PC-3 (cell line): ENCODE data around the gene TMC1. TPM values are rescaled to one million over a fixed set of nuclear protein-coding genes. Genes with fewer than 3 reads are reported as not detected.

ENCODE experiments used
- ATAC-seq: fragments of 200-7000 bp; cut with Tn5 transposase; 2 replicates; pipeline ENCODE4 v1.9.1; 2020; ENCODE audit warnings: mild to moderate bottlenecking, moderate library complexity
- BruUV-seq: library from RNA; stranded (reverse); fragments of 400-500 nt; replicated peaks from 2 replicates; lab custom pipeline; 2021; lab: Mats Ljungman, UMichigan
- CTCF ChIA-PET: fragments of 300-600 bp; sonication (Branson Sonifier 250); formaldehyde crosslinking; loops from one replicate; lab custom pipeline; 2022; ENCODE audit warnings: antibody characterized with exemption; lab: Charles Lee
- POLR2A ChIA-PET: fragments of 300-600 bp; sonication (Branson Sonifier 250); formaldehyde crosslinking; loops from one replicate; lab custom pipeline; 2022; ENCODE audit warnings: antibody characterized with exemption; ENCODE audit not compliant: unreplicated experiment; lab: Charles Lee
- DNase-seq: peaks from one replicate; pipeline ENCODE4 v3.0.0-alpha.2; 2015
- H2AFZ ChIP-seq: fragments of 300-600 bp; sonication (generic); 2 replicates; pipeline ENCODE4 v1.6.0; 2016; ENCODE audit warnings: antibody characterized with exemption, low read length
- H3F3A ChIP-seq: fragments of 300-600 bp; sonication (generic); one replicate; pipeline ENCODE4 v1.6.0; 2017; ENCODE audit warnings: antibody characterized with exemption, low read length, control low read depth, mild to moderate bottlenecking; ENCODE audit not compliant: unreplicated experiment
- H3K27ac ChIP-seq: fragments of 300-600 bp; sonication (generic); 2 replicates; pipeline ENCODE4 v1.5.1; 2016; ENCODE audit warnings: mild to moderate bottlenecking, low read length
- H3K27me3 ChIP-seq: fragments of 300-600 bp; sonication (generic); 2 replicates; pipeline ENCODE4 v1.6.1; 2016; ENCODE audit warnings: low read length, mixed read lengths
- H3K36me3 ChIP-seq: fragments of 300-600 bp; sonication (generic); 2 replicates; pipeline ENCODE4 v1.6.1; 2016; ENCODE audit warnings: low read depth, mixed run types, low read length, mixed read lengths
- H3K4me1 ChIP-seq: fragments of 300-600 bp; sonication (generic); 2 replicates; pipeline ENCODE4 v1.5.1; 2016; ENCODE audit warnings: low read length; ENCODE audit not compliant: insufficient read depth
- H3K4me2 ChIP-seq: fragments of 300-600 bp; sonication (generic); 2 replicates; pipeline ENCODE4 v1.6.0; 2016; ENCODE audit warnings: low read length
- H3K4me3 ChIP-seq: fragments of 300-600 bp; sonication (generic); 2 replicates; pipeline ENCODE4 v1.5.1; 2016; ENCODE audit warnings: mild to moderate bottlenecking, low read length, mixed read lengths
- H3K79me2 ChIP-seq: fragments of 300-600 bp; sonication (generic); 2 replicates; pipeline ENCODE4 v1.6.1; 2017; ENCODE audit warnings: low read length, mixed read lengths
- H3K9ac ChIP-seq: fragments of 300-600 bp; sonication (generic); 2 replicates; pipeline ENCODE4 v1.6.0; 2016; ENCODE audit warnings: mild to moderate bottlenecking, low read length
- H3K9me2 ChIP-seq: fragments of 300-600 bp; sonication (generic); replicated peaks from 2 replicates; pipeline ENCODE4 v1.6.1; 2016; ENCODE audit warnings: mixed run types, low read length, mixed read lengths
- H3K9me3 ChIP-seq: fragments of 300-600 bp; sonication (generic); 2 replicates; pipeline ENCODE4 v1.6.1; 2016; ENCODE audit warnings: low read length, mixed read lengths
- H4K20me1 ChIP-seq: fragments of 300-600 bp; sonication (generic); 2 replicates; pipeline ENCODE4 v1.6.1; 2016; ENCODE audit warnings: low read length, mixed read lengths
- EZH2 ChIP-seq: fragments of 300-600 bp; sonication (generic); IDR thresholded peaks from one replicate; pipeline ENCODE4 v1.6.1; 2017; ENCODE audit warnings: antibody characterized with exemption, mild to moderate bottlenecking, low read length; ENCODE audit not compliant: unreplicated experiment
- EZH2phosphoT487 ChIP-seq: fragments of 300-600 bp; sonication (generic); IDR thresholded peaks from 2 replicates; pipeline ENCODE4 v1.6.1; 2018; ENCODE audit warnings: mild to moderate bottlenecking, antibody characterized with exemption, low read length, borderline replicate concordance
- intact Hi-C: fragments of 100-400 bp; cut with micrococcal nuclease; formaldehyde crosslinking; loops from 2 replicates; pipeline ENCODE4 v1.9.0; 2023
- total RNA-seq: library from RNA; depleted of rRNA; stranded (reverse); fragments of >200 nt; gene quantifications from 2 replicates; pipeline ENCODE4 v1.2.3, GENCODE V29; 2014
- TF ChIP-seq, protein P1 (sequence below): fragments of 300-600 bp; sonication (generic); conservative IDR thresholded peaks from 2 replicates; pipeline ENCODE4 v1.5.1; 2017; ENCODE audit warnings: antibody characterized with exemption, low read depth, mild to moderate bottlenecking, low read length

Gene TMC1
- total RNA-seq, 1 experiment from 2014 or later = 0.15 TPM

DNA sequence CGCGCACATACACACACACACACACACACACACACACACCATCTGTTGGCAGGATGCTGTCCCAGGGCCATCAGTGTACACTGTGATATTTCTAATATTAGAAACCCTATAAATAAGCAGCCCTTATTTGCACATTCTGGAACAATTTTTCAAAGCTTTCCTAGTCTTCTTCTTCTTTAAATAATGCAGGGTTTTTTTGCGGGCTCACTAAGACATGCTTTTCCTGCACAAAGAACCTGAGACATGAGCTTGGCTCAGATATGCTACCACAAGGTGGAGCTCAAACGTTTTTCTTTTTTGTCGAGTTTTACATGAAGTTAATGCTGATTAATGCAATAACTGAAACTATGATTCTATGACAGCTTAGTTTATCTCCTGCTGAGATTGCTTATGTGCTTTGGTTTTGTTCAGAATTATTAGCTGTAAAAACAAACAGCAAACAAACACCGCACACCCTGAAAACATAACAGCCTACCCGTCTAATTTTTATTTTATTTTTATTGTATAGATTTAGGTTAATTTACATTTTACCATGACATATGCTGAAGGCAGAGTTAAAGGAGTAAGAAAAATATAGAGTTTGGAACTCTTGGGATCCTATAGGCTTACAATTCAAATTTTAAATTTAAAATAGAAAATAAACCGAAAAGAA lies 335.7 kb downstream of the TMC1 start:
- ChIA-PET CTCF (interaction anchor here (0.6 kb wide), 1 partner anchor 118 kb away, joined by 3 read pairs; no protein-coding TSS in a partner anchor), POLR2A (no interaction called here)
- H3K36me3 ChIP-seq = no peaks in the 10 kb centered on the region
- BruUV-seq = no TSS peak
- H3K4me3 ChIP-seq = no peak overlapping the region
- H3K4me2 ChIP-seq = no peak overlapping the region
- H3K9me3 ChIP-seq = no peaks in the 10 kb centered on the region
- H3K9me2 ChIP-seq = no peaks in the 10 kb centered on the region
- H3K79me2 ChIP-seq = no peaks in the 10 kb centered on the region
- no peak overlapping the region for H2AFZ ChIP-seq
- no peak for TF ChIP-seq EZH2phosphoT487
- TF ChIP-seq EZH2 = no peak
- TF ChIP-seq, protein P1, sequence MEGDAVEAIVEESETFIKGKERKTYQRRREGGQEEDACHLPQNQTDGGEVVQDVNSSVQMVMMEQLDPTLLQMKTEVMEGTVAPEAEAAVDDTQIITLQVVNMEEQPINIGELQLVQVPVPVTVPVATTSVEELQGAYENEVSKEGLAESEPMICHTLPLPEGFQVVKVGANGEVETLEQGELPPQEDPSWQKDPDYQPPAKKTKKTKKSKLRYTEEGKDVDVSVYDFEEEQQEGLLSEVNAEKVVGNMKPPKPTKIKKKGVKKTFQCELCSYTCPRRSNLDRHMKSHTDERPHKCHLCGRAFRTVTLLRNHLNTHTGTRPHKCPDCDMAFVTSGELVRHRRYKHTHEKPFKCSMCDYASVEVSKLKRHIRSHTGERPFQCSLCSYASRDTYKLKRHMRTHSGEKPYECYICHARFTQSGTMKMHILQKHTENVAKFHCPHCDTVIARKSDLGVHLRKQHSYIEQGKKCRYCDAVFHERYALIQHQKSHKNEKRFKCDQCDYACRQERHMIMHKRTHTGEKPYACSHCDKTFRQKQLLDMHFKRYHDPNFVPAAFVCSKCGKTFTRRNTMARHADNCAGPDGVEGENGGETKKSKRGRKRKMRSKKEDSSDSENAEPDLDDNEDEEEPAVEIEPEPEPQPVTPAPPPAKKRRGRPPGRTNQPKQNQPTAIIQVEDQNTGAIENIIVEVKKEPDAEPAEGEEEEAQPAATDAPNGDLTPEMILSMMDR = peak; percentile 62
- DNase-seq = peak; percentile 65
- H3K4me1 ChIP-seq = no peaks in the 10 kb centered on the region
- ATAC-seq = peak; percentile 35; the same call in 1 of the 2 replicates
- no peaks in the 10 kb centered on the region for H3K27me3 ChIP-seq
- H4K20me1 ChIP-seq = no peaks in the 10 kb centered on the region
- no peaks in the 10 kb centered on the region for H3F3A ChIP-seq
- intact Hi-C loops = loop anchor here (1.0 to 5.0 kb wide), 4 partner anchors 166 to 340 kb away; no protein-coding TSS in a partner anchor
- H3K9ac ChIP-seq = no peak overlapping the region
- no peak overlapping the region for H3K27ac ChIP-seq

DNA sequence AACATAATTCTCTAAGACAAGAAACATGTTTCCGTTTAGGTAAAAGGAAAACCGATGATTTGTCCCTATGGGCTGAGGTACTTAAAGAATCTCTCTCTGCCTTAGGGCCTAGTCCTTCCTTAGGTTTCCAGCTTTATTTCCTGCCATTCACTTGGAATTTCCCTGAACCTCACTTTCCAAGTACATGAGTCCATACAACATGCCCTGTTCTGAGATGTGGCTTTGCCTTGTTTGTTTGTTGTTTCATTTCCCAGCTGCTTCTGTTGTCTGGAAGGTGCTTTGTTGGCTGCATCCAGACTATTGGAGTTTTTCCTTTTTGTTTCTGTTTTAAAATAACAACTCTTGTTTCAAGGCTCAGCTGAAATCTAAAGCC lies 336.2 kb downstream of the TMC1 start:
- CTCF ChIA-PET = interaction anchor here (0.6 kb wide), 1 partner anchor 117 kb away, joined by 3 read pairs; no protein-coding TSS in a partner anchor
- no peaks in the 10 kb centered on the region for H3K9me3 ChIP-seq
- no peak overlapping the region for H2AFZ ChIP-seq
- no peaks in the 10 kb centered on the region for H3K79me2 ChIP-seq
- H3F3A ChIP-seq = no peaks in the 10 kb centered on the region
- TF ChIP-seq, protein P1 = no peak
- no peak for TF ChIP-seq EZH2
- no peak for TF ChIP-seq EZH2phosphoT487
- POLR2A ChIA-PET = no interaction called here
- no peak overlapping the region for H3K27ac ChIP-seq
- BruUV-seq = no TSS peak
- no peaks in the 10 kb centered on the region for H4K20me1 ChIP-seq
- no peak overlapping the region for H3K9ac ChIP-seq
- intact Hi-C loops = loop anchor here (1.0 to 5.0 kb wide), 4 partner anchors 166 to 340 kb away; no protein-coding TSS in a partner anchor
- H3K36me3 ChIP-seq = no peaks in the 10 kb centered on the region
- H3K4me1 ChIP-seq = no peaks in the 10 kb centered on the region
- DNase-seq = no peak
- ATAC-seq = no peak
- no peaks in the 10 kb centered on the region for H3K27me3 ChIP-seq
- H3K9me2 ChIP-seq = no peaks in the 10 kb centered on the region
- no peak overlapping the region for H3K4me2 ChIP-seq
- no peak overlapping the region for H3K4me3 ChIP-seq
